Fibroblast of skin of right quadriceps (primary cell): ENCODE measurements around the gene TMEM151B.
"Not testable (repeated sequence)": the region's sequence is repeated elsewhere in the genome, so short reads cannot be mapped to it uniquely, and the experiment has no call there.

ENCODE experiments used
- DNase-seq: peaks from one replicate; pipeline ENCODE4 v3.0.0-alpha.2; 2013

The TMEM151B gene

GRCh38 chr6:44309092-44309491 lies 38.8 kb downstream of the TMEM151B start:
- no peak for DNase-seq

DNA sequence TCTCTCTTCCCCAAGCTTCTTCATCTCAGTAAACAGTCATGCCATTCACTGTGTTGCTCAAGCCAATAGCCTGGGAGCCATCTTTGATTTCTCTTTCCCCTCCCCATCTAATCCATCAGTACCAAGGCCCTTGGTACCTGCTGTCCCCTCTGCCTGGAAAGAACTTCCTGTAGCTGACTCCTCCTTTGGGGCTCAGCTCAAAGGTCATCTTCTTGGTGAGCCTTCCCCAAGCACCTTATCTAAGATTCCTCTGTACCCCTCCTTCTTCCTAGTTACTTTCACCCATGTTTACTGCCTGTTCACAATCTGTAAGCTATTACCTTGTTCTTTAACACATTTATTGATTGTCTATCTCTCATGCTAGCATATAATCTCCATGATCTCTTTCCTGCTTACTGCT lies 39.4 kb downstream of the TMEM151B start:
- DNase-seq: no peak

GRCh38 chr6:44310241-44310640 lies 40.0 kb downstream of the TMEM151B start:
- no peak for DNase-seq

GRCh38 chr6:44311304-44311703 lies 41.1 kb downstream of the TMEM151B start:
- DNase-seq: no peak

DNA sequence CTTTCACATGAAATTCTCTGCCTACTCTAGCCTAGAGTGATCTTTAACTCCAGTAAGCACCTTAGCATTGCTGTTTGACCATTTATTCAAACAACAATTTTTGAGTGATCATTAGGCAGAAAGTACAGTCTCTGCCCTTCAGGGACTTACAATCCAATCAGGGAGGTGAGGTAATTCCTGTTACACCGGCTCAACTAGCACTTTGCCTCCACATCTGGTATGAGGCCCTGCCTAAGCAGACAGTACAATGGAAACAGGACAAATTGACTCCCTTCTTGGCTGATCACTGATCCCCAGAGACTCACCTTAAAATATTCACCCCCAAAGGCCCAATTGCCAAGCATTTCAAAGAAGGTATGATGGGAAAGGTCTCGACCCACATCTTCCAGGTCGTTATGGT lies 41.5 kb downstream of the TMEM151B start:
- DNase-seq: no peak

- DNase-seq: peak; percentile 84
Observed at GRCh38 chr6:44312901-44313788, 42.9 kb downstream of the TMEM151B start, which contains the start of gene AARS2. TSS of gene AARS2 (minus strand) at chr6:44313347. CDS start at chr6:44313323, 24 bp downstream.

- DNase-seq: not testable (repeated sequence)
Observed at GRCh38 chr6:44314657-44315056, 44.4 kb downstream of the TMEM151B start.

- no peak for DNase-seq
Observed at GRCh38 chr6:44315516-44315915, 45.3 kb downstream of the TMEM151B start.

DNA sequence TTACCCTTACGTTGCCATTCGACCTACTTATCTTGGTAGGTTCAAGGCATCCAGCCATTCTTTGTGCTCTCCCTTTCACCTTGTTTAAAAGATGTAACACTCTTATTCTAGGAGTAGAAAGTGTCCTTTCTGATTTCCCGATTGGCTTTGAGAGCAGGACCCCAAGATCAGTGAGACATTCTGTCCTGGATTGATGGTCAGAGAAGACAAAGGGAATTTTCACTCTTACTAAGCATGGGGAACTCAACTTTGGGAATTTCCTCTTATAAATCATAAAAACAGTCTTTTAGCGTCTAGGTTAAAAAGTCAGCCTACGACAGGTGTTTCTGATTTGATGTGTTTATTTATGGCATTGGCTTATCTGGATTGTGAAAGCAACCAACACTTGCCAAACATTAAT lies 45.7 kb downstream of the TMEM151B start:
- DNase-seq: no peak

DNA sequence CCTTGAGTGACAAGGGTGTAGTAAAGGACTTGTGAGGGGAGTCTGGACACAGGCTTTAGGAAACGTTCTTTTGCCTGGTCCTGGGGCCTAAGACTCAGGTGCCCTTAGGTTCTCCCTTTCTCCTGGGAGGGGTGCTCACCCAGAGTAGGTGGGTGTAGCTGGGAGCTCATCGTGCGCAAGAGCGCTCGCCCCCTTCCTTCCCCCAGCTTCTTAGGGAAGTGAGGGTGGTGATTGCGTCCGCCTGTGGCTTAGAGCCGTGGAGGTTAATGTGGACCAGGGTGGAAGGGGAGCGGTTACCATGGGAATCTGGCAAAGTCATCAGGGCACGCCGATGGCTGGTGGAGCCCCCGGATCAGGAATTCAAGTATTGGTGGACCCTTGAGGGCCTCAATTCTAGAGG lies 46.2 kb downstream of the TMEM151B start:
- no peak for DNase-seq

GRCh38 chr6:44317136-44317631 lies 46.9 kb downstream of the TMEM151B start:
- not testable (repeated sequence) for DNase-seq

- DNase-seq: no peak
Observed at GRCh38 chr6:44321210-44321609, 51.0 kb downstream of the TMEM151B start.

DNA sequence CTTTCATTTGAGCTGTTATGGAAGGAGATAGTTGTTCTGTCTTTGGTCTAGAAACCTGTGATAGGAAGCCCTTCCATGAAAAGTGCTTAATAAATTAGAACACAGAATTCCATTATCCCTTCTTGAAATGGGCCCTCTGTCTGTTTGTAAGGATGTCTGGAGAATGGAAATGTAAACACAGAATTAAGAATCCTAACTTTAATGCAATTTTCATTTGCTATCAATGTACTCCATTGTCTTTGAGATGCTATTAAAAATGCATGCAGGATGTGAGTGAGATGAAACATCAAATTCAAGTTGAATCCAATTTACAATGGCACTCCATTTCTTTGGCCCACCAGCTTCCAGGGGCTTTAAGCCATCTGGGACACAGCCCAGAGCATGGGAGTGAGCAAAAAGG lies 56.8 kb downstream of the TMEM151B start:
- no peak for DNase-seq

- DNase-seq: no peak
Observed at GRCh38 chr6:44327760-44328159, 57.5 kb downstream of the TMEM151B start.

DNA sequence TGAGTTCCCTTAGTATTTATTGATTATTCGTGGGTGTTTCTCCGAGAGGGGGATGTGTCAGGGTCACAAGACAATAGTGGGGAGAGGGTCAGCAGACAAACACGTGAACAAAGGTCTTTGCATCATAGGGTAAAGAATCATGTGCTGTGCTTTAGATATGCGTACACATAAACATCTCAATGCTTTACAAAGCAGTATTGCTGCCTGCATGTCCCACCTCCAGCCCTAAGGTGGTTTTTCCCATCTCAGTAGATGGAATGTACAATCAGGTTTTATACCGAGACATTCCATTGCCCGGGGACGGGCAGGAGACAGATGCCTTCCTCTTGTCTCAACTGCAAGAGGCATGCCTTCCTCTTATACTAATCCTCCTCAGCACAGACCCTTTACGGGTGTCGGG lies 58.0 kb downstream of the TMEM151B start:
- not testable (repeated sequence) for DNase-seq

- no peak for DNase-seq
Observed at GRCh38 chr6:44329858-44330257, 59.6 kb downstream of the TMEM151B start.

- peak; percentile 8 for DNase-seq
Observed at GRCh38 chr6:44332585-44332984, 62.3 kb downstream of the TMEM151B start.

- DNase-seq: no peak
Observed at GRCh38 chr6:44333273-44333919, 63.1 kb downstream of the TMEM151B start.

- no peak for DNase-seq
Observed at GRCh38 chr6:44333942-44334341, 63.7 kb downstream of the TMEM151B start.

GRCh38 chr6:44335631-44336030 lies 65.4 kb downstream of the TMEM151B start:
- no peak for DNase-seq

- peak; percentile 53 for DNase-seq
Observed at GRCh38 chr6:44338228-44339122, 68.2 kb downstream of the TMEM151B start.

- DNase-seq: no peak
Observed at GRCh38 chr6:44339301-44339700, 69.1 kb downstream of the TMEM151B start.
